GM06990 (cell line): ENCODE data around the gene AADAC.

Source experiments
- DNase-seq: peaks from one replicate; pipeline ENCODE4 v3.0.0-alpha.2; 2011; ENCODE audit not compliant: insufficient read length; ENCODE audit errors: extremely low read depth
- H3K27me3 ChIP-seq: replicated peaks from 2 replicates; pipeline ENCODE4 v1.6.0; 2011; ENCODE audit warnings: low read length; ENCODE audit not compliant: control insufficient read depth, insufficient read depth
- H3K36me3 ChIP-seq: 2 replicates; pipeline ENCODE4 v1.5.1; 2011; ENCODE audit warnings: low read length; ENCODE audit not compliant: control insufficient read depth, insufficient read depth
- H3K4me3 ChIP-seq: replicated peaks from 2 replicates; pipeline ENCODE4 v1.5.1; 2011; ENCODE audit warnings: low read depth, mild to moderate bottlenecking, control low read depth, low read length
- CTCF ChIP-seq: IDR thresholded peaks from 2 replicates; pipeline ENCODE4 v1.5.1; 2011; ENCODE audit warnings: low read length, control low read depth, mild to moderate bottlenecking, inconsistent platforms; ENCODE audit not compliant: insufficient read depth, poor library complexity, severe bottlenecking

Gene AADAC

GRCh38 chr3:151816091-151816604 lies 2.2 kb downstream of the AADAC start:
- H3K4me3 ChIP-seq: no peak overlapping the region
- DNase-seq: no peak
- H3K36me3 ChIP-seq: no peaks in the 10 kb centered on the region
- no peaks in the 10 kb centered on the region for H3K27me3 ChIP-seq
- TF ChIP-seq CTCF: no peak

GRCh38 chr3:151817473-151817872 lies 3.6 kb downstream of the AADAC start:
- Histone ChIP-seq H3K27me3 (no peaks in the 10 kb centered on the region), H3K36me3 (no peaks in the 10 kb centered on the region), H3K4me3 (no peak overlapping the region)
- no peak for TF ChIP-seq CTCF
- DNase-seq: no peak

- no peak for DNase-seq
- H3K27me3 ChIP-seq: no peaks in the 10 kb centered on the region
- no peak overlapping the region for H3K4me3 ChIP-seq
- TF ChIP-seq CTCF: no peak
- H3K36me3 ChIP-seq: no peaks in the 10 kb centered on the region
Measured at GRCh38 chr3:151818361-151818760, 4.4 kb downstream of the AADAC start.

- no peak for DNase-seq
- Histone ChIP-seq H3K4me3 (no peak overlapping the region), H3K36me3 (no peaks in the 10 kb centered on the region), H3K27me3 (no peaks in the 10 kb centered on the region)
- no peak for TF ChIP-seq CTCF
Measured at GRCh38 chr3:151819910-151820309, 6.0 kb downstream of the AADAC start.

- Histone ChIP-seq H3K27me3 (no peaks in the 10 kb centered on the region), H3K36me3 (no peaks in the 10 kb centered on the region), H3K4me3 (no peak overlapping the region)
- DNase-seq: no peak
- TF ChIP-seq CTCF: no peak
Measured at GRCh38 chr3:151827816-151828215, 13.9 kb downstream of the AADAC start.
